Activated CD4-positive, alpha-beta T cell treated with anti-CD3 and anti-CD28 coated beads, Interleukin-2, amount 50 U/mL, for 48 hours (primary cell): ENCODE data around the gene CTBP1.
"Not testable (repeated sequence)": the region's sequence is repeated elsewhere in the genome, so short reads cannot be mapped to it uniquely, and the experiment has no call there.

Experiments used
- DNase-seq, 2 experiments: peaks; one replicate each; pipeline ENCODE4 v3.0.0-alpha.2; 2020

CTBP1 gene

GRCh38 chr4:1237261-1237660, 11.7 kb downstream of the CTBP1 start:
- not testable (repeated sequence) for DNase-seq

GRCh38 chr4:1236836-1237235, 12.1 kb downstream of the CTBP1 start:
- not testable (repeated sequence) for DNase-seq

GRCh38 chr4:1236103-1236641, 12.8 kb downstream of the CTBP1 start:
- no peak for DNase-seq

GRCh38 chr4:1235381-1236102, 13.4 kb downstream of the CTBP1 start:
- no peak for DNase-seq

DNA sequence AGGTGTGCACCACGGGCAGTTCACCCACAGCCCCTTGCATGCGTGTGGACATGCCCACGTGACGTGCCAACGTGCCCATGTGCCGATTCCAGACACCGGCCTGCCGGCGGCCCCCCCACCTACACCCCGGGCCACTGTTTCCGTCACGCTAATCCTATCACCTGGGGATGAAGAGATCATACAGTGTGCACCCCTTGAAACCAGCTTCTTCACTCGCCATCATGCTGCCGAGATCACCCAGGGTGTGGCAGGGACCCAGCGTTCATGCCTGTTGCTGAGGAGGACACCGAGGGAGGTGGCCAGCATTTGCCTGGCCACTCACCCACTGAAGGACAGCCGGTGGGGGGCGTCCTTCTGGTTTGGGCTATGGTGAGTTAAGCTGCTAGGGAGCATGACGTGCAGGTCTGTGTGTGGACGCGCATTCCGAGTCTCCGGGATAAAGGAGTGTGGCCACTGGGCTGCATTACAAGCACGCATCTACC, 14.1 kb downstream of the CTBP1 start:
- no peak for DNase-seq

DNA sequence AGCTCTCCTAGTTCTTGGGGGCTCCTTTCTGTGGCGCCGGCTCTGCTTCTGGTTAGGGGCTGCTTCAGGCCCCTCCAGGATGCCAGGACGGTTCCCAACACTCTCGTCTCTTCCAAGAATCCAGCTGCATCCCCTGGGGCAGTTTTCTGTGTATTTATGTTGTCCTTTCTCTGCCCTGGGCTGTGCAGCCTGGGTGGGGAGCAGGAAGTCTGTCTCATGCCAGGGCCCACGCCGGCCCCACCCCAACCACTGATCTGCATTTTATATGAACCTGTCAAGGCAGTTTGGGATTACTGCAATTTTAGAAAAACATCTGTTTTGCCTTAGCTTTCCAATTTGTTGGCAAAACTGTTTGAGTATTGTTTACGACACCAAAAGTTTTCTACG, 14.6 kb downstream of the CTBP1 start:
- no peak for DNase-seq

- no peak for DNase-seq
Measured at GRCh38 chr4:1233641-1234308, 15.2 kb downstream of the CTBP1 start.

GRCh38 chr4:1232661-1233621, 16.0 kb downstream of the CTBP1 start:
- DNase-seq = no peak

- no peak for DNase-seq
Measured at GRCh38 chr4:1231637-1232360, 17.1 kb downstream of the CTBP1 start.

- DNase-seq = no peak
Measured at GRCh38 chr4:1230971-1231636, 17.8 kb downstream of the CTBP1 start.

DNA sequence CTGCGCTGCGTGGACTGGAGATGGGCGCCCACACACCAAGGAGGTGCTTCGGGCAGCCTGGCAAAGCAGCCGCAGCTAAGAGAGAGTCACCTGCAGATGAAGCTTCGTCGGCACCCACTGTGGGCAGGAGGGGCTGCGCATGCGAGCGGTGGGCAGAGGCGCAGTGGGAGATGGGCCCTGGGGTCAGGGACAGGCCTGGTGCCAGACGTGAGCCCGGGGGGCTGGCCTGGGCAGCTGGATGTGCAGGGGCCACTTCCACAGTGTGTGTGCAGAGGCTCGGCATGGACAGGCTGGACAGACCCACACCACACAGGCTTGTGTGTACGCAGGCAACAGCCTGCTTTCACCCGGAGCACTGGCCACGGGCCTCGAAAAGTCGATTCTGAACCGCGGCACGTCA, 18.6 kb downstream of the CTBP1 start:
- no peak for DNase-seq

DNA sequence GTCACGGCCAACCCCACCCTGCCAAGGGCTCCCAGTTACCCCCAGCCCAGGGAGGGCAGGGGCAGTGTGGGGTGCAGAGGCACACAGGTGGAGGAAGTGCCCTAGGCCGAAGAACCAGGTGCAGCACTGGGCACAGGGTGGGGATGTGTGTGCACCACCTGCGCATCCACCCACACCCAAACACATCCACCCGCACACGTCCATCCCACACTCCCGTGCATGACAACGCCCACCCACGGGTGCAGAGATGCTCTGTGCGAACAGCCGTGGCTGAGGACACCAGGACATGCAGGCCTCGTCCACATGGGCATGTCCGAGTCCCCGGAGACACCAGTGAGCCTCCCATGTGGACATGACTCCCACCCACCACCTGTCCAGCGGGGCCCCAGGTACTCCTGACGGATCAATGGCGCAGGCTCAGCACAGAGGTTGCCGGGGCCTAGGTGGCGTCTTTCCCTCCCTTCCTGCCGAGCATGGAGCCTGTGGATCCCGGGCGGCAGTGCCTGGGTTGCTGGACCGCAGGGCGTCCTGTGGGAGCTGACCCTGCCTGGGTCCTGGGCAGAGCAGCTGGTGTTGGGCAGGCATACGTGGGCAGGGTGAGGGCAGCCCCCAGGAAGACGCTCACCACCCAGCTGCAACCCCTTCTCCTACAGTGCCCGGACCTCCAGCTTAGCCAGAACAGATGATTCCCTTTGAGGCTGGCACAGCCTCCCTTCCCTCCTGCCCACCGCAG, 19.6 kb downstream of the CTBP1 start:
- DNase-seq = no peak

DNA sequence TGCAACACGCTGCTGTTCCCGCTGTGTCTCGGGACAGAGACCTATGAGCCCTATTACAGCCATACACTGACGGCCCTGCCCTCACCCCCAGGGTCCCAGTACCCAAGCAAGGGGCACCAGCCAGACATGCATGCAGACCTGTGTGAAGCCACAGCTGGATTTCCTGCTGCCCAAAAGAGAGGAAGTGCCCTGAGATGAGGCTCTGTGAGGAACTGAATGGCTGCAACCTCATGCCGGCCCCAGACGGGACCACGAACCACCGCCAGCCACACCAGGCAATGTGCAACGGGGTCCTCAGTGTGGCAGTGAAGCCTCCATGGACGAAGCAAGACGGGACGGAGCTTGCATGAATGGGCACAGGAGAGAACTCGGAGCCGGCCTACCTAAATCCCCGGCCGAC, 21.1 kb downstream of the CTBP1 start:
- DNase-seq = no peak

DNA sequence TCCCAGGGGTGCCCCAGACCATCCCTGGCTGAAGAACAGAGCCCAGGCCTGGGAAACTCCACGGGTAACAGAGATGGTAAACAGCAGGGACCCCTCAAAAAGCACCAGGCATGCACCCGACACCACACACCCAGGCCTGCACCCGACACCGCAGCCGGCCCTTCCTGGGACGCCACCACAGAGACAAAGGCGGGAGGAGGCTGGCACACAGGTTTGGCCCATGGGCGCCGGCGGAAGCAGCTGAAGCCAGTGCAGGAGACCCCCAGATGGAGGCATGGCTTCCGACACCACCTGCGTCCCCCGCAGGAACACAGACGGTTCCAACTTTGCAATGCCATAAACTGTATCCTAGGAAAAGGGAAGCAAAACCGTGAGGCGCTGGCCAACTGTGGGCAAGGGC, 22.3 kb downstream of the CTBP1 start:
- no peak for DNase-seq

DNA sequence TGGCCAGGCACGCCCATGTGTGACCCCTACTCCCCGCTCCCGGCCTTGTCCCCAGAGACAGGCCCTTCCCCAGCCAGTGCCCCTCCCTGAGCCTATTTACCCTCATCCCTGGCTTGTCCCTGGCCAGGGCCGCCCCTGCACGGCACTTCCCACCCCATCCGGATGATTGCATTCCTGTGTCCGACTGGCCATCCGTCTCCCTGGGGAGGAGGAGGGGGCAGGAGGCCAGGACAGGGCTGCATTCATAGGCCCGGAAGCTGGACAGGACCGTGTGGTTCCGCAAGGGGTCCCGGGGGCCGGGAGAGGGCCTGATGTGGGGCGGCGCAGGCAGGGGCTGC, 22.8 kb downstream of the CTBP1 start:
- no peak for DNase-seq

DNA sequence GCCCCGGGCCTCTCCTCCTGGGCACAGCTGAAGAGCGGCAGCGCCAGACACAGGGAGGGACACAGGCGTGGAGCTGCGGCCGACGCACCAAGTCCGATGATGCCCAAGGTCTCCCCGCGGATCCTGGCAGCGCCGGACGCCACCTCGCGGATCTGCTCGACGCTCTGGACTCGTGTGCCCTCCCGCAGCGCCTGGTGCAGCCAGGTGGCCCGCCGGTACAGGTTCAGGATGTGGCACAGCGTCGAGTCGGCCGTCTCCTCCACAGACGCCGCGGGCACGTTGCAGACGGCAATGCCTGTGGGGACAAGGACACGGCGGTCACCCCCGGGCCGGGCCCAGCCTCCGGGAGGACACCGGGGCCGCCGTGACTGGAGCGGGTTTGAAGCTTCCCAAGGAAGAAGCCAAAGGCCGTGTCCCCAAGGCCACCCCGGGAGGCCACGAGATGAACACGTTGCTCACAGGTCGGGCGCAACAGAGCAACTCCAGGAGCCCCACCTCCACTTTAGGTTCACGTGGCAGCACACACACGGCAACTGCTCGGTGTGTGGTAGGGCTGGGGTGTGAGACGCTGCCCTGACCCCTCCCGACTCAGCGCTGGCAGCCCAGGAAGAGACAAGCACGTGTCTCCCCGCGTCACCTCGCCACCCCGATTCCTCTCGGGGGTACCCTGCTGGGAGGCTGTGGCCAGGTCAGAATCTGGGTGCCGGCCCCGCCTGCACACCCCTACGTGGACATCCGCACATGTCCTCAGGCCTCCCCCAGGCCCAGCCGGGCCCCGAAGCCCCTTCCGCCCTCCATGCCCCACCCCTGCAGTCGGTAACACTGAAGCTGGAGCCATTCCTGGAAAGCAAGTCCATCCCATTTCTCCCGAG, 23.4 kb downstream of the CTBP1 start:
- DNase-seq = no peak

DNA sequence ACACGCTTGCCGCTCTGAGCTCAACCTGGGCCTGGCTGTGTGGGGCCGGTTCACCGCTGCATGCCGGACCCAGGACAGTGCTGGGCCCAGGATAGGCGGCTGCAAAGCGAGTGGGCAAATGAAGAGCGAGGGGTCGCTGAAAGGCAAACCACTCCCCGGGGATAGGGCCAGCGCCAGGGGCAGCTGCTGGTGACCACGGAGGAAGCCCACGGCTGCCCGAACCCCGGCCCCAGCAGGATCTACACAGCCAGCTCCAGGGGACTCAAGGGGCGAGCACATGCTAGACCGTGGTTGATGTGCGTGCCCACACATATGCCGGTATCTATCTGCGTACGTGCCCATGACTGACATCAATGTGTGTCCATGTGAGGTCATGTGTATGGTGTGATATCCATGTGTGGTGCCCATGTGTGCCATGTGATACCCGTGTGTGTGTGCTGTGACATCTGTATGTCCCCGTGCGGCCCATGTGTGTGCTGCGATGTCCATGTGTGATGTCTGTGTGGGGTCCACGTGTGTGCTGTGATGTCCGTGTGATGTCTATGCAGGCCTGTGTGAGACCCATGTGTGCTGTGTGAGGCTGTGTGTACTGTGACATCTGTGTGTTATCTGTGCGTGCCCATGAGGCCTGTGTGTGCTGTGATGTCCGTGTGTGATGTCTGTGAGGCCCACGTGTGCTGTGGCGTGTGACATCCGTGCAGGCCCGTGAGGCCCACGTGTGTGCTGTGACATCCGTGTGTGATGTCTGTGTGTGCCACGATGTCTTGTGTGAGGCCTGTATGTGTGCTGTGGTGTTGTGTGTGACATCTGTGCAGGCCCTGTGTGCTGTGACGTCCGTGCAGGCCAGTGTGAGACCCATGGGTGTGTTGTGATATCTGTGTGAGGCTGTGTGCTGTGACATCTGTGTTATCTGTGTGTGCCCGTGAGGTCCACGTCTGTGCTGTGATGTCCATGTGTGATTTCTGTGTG, 24.8 kb downstream of the CTBP1 start:
- DNase-seq = no peak

DNA sequence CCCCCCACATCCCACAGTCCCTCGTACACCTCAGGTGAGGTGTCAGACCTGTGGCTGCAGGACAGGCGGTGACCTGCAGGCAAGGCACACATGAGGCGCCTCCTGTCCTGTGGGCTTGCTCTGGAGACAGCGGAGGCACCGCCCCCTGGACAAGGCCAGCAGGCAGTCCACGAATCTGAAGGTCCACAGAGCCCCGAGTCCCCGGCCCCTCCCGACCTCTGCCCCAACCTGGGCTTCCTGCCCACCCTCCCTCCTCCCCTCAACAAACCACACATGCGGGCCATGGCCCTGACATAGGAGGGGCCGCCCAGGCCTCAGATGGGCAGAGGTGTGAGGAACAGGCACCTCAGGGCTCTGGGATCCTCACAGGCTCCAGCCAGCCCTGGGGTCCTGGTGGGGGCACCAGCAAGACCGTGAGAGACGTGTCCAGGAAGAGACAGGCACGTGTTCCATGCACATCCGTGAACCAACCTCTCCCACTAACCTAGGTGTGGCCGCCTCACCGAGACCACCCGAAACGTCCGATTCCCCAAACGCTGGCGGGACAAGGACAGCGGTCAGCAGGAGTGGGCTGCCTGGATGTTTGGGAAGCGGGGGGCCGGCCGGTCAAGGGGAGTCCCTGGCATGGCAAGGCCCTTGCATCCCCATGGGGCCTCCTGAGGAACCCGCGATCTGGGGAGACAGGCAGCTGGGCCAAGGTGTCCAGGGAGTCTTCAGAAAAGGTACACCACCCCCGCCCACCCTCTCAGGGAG, 25.8 kb downstream of the CTBP1 start:
- DNase-seq = no peak
